Measurements from ENCODE around the gene LMOD1. TPM values are rescaled to one million over a fixed set of nuclear protein-coding genes. Genes with fewer than 3 reads are reported as not detected.

LMOD1 gene
- total and polyA plus RNA-seq, 2 of the 8 experiments (the other 6 are each of a cell fraction or from before 2014, with no cell fraction given) = 0.77 to 1.4 TPM

- peak overlapping the region; percentile 91; the same call in 1 of the 2 replicates for H2BK5ac ChIP-seq (ENCODE audit: low read depth, low read length)
- no peak overlapping the region for H2AFZ ChIP-seq (ENCODE audit: low read length)
- H3K56ac ChIP-seq (replicated peaks; ENCODE audit: insufficient read length, low read depth, low read length) = no peak overlapping the region
- no peaks in the 10 kb centered on the region for H3K79me2 ChIP-seq (ENCODE audit: control insufficient read depth in 1 of 2, insufficient read depth in 2 of 2, low read length in 2 of 2)
- no peaks in the 10 kb centered on the region; the same call in none of the 2 replicates for H3K23me2 ChIP-seq (ENCODE audit: low read depth, low read length)
- H3K9ac ChIP-seq (replicated peaks in 1 of 4; ENCODE audit: extremely low read depth in 1 of 4, low read depth in 3 of 4, low read length in 3 of 4) = no peak overlapping the region
- peak overlapping the region; percentile 63 for H4K91ac ChIP-seq (replicated peaks; ENCODE audit: insufficient read length, low read length)
- H3K36me3 ChIP-seq (ENCODE audit: control insufficient read depth in 2 of 4, insufficient read depth in 4 of 4, low read length in 3 of 4) = no peaks in the 10 kb centered on the region
- WGBS, 2 experiments (ENCODE audit: extremely low coverage in 1 of 2, insufficient coverage in 1 of 2, insufficient read length in 1 of 2, insufficient replicate concordance in 2 of 2, low coverage in 1 of 2, low lambda C conversion rate in 2 of 2, missing lambda C conversion rate in 1 of 2) = 76% methylated on average over 7 of the region's 7 CpGs; no CpG with 5 or more reads in 1 of the 2 experiments
- no peak overlapping the region for H3K27ac ChIP-seq (ENCODE audit: low read depth, low read length)
- DNase-seq (ENCODE audit: low read depth in 1 of 2, low spot score in 2 of 2) (no peak), FAIRE-seq (no peak)
- ChIA-PET POLR2A (ENCODE audit: partially characterized antibody) (interaction anchor here (0.7 to 9.6 kb wide), 16 partner anchors 8 to 224 kb away, joined by 3 to 117 read pairs (median 4); partner anchors contain the start of genes LMOD1, RNPEP and TIMM17A), CTCF (ENCODE audit: partially characterized antibody) (interaction anchor here (0.6 to 14.8 kb wide), 43 partner anchors 9 to 383 kb away, joined by 3 to 244 read pairs (median 8); partner anchors contain the start of genes GPR37L1, LMOD1, RNPEP and TIMM17A)
- H2BK12ac ChIP-seq (ENCODE audit: low read depth, low read length) = peak overlapping the region; percentile 98; the same call in 1 of the 2 replicates
- no peak overlapping the region for H3K14ac ChIP-seq (ENCODE audit: insufficient read length)
- H2BK15ac ChIP-seq (ENCODE audit: low read length) = peak overlapping the region; percentile 34; the same call in 1 of the 2 replicates
- peaks cover 6 to 21% (median 16%) of the 10 kb centered on the region in 4 experiments for H3K4me1 ChIP-seq (replicated peaks in 1 of 4; ENCODE audit: control insufficient read depth in 3 of 4, insufficient read depth in 4 of 4, low read length in 3 of 4)
- no peaks in the 10 kb centered on the region for H3K9me3 ChIP-seq (ENCODE audit: insufficient read depth in 2 of 2, low read depth in 1 of 2, low read length in 1 of 2)
- H2AK5ac ChIP-seq (ENCODE audit: low read depth, low read length) = no peak overlapping the region
- H3K4ac ChIP-seq (replicated peaks; ENCODE audit: insufficient read length, low read depth, low read length) = peak overlapping the region; percentile 70
- H4K20me1 ChIP-seq (replicated peaks in 1 of 2; ENCODE audit: control insufficient read depth in 1 of 2, insufficient read depth in 2 of 2, low read length in 2 of 2) = no peaks in the 10 kb centered on the region
- no peak overlapping the region for H4K5ac ChIP-seq (ENCODE audit: insufficient read length, low read depth, low read length)
- H4K8ac ChIP-seq (ENCODE audit: extremely low read depth, insufficient read depth, low read length) = no peak overlapping the region; the same call in 1 of the 2 replicates
- no peak overlapping the region for H3K4me3 ChIP-seq (ENCODE audit: extremely low read depth in 1 of 4, insufficient read depth in 2 of 4, low read depth in 3 of 4, low read length in 4 of 4)
- no peaks in the 10 kb centered on the region for H3K79me1 ChIP-seq (ENCODE audit: low read depth, low read length)
- no peak overlapping the region for H2BK120ac ChIP-seq (replicated peaks; ENCODE audit: low read depth, low read length)
- peaks cover 0 to 1% (median 0%) of the 10 kb centered on the region in 4 experiments; a peak in 1 of 7 replicates for H3K27me3 ChIP-seq (replicated peaks in 1 of 4; ENCODE audit: control insufficient read depth in 3 of 4, extremely low read depth in 1 of 4, insufficient read depth in 3 of 4, low read length in 3 of 4)
- no peak overlapping the region for H3K23ac ChIP-seq (ENCODE audit: insufficient read length)
- 0 out of 4 replicates have a peak overlapping the region, but pooled peaks of 1 of the 2 experiments have one; percentile 45 for H3K4me2 ChIP-seq (ENCODE audit: insufficient read depth in 1 of 2, low read depth in 2 of 2, low read length in 2 of 2)
- H3K18ac ChIP-seq (ENCODE audit: extremely low read depth, low read length) = peak overlapping the region; percentile 90
- peak overlapping the region; percentile 40; the same call in 1 of the 2 replicates for H2BK20ac ChIP-seq (ENCODE audit: low read length)
- TF ChIP-seq YY1 (IDR thresholded peaks at IDR 0.05; ENCODE audit: low read depth, low read length) (no peak), CTCF (IDR thresholded peaks at IDR 0.05; ENCODE audit: control extremely low read depth in 1 of 3, insufficient read depth in 1 of 3, low read depth in 1 of 3, low read length in 3 of 3) (peak in 2 of 3 experiments; percentile 13 to 17; a peak in 2 of 4 replicates), RAD21 (IDR thresholded peaks at IDR 0.05 in 1 of 2, conservative IDR thresholded peaks at IDR 0.05 in 1 of 2; ENCODE audit: low read depth in 2 of 2, low read length in 2 of 2) (0 out of 4 replicates have a peak, but pooled peaks of 1 of the 2 experiments have one; percentile 3), SIX5 (IDR thresholded peaks at IDR 0.05; ENCODE audit: low read depth, low read length) (no peak), CTBP2 (IDR thresholded peaks at IDR 0.05; ENCODE audit: borderline replicate concordance, insufficient read depth, insufficient read length, low read length) (no peak), GTF2F1 (IDR thresholded peaks at IDR 0.05; ENCODE audit: borderline replicate concordance, low read depth, low read length) (no peak), SP4 (IDR thresholded peaks at IDR 0.05; ENCODE audit: low read length) (no peak), BRCA1 (IDR thresholded peaks at IDR 0.05; ENCODE audit: low read depth, low read length) (no peak), CBX5 (IDR thresholded peaks at IDR 0.05; ENCODE audit: low read depth, low read length) (no peak)
These were observed 51.2 kb downstream of the LMOD1 start for GRCh38 chr1:201895120-201895665.
